Measurements from ENCODE around the gene DIP2C.
"Not testable (repeated sequence)": the region's sequence is repeated elsewhere in the genome, so short reads cannot be mapped to it uniquely, and the experiment has no call there.

The DIP2C gene

GRCh38 chr10:697097-697875 lies 7.8 kb upstream of the DIP2C start:
- DNase-seq, result no peak

GRCh38 chr10:695396-695795 lies 5.9 kb upstream of the DIP2C start:
- DNase-seq, result no peak

GRCh38 chr10:693506-693905 lies 4.0 kb upstream of the DIP2C start:
- DNase-seq, result no peak

GRCh38 chr10:692682-693351 lies 3.3 kb upstream of the DIP2C start:
- no peak for DNase-seq

DNA sequence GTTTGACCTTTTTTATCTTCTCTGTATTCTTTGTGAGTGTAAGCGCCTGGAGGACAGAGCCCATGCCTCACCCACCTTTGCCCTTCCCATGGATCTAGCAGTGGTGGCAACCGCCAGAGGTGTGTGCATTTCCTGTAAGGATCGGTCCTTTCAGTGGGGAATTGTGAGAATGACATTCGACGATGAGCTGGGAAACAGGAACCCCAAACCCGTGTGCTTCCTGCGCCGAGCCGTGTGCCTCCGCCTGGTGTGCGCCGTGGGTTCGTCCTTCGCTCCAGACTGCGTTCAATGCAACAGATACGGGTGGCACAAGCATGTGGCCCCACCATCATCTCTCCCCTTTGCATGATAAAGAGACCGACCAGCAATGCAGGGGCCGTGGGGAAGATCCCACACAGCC lies 1.7 kb upstream of the DIP2C start:
- DNase-seq, result no peak

GRCh38 chr10:690372-691161 lies 1.1 kb upstream of the DIP2C start:
- no peak for DNase-seq

DNA sequence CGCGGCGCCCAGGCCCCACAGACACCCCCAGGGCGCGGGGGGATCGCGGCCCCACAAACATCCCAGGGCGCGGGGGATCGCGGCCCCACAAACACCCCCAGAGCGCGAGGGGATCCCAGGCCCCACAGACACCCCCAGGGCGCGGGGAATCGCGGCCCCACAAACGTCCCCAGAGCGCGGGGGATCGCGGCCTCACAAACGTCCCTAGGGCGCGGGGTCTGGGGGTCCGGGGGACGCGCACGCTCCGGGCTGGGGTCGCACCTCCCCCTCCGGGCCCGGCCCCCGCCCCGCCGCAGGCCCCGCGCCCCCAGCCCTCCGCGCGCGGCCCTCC lies 382 bp downstream of the DIP2C start:
- DNase-seq, result no peak

DNA sequence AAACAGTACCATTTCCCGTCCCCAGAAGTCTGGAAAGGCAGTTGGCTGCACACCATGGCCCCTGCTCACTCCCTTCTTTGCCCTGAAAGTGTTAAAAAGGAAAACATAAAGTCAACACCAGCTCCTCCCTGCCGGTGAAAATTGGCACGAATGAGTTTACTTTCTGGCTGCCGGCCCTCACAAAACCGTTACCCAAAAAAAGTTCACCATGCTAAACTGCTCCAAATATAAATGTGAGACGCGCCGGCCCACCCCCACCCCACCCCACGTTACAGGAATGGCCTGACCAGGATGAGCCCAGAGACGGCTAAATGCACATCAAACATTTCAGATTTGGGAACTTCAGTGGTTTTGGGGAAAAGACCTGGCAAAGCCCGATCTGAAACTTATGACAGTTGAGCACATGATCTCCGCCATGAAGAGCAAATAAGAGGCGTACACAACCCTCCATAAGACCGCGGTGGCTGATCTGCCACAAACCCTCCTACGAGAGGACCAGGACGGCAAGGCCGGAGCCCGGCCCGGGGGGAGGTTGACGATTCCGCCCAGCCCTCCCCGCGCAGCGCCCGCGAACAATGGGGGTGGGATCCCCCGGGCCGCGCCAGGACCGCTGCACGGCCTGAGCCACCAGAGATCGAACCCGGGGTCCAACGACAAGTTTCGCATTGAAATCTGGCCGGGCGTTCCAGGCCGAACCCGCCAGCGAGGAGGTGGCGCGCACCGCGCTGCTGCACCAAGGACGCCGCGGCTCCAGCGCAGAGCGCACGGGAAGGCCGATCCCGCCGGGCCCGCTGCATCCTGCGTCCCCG lies 952 bp downstream of the DIP2C start:
- DNase-seq, result no peak

DNA sequence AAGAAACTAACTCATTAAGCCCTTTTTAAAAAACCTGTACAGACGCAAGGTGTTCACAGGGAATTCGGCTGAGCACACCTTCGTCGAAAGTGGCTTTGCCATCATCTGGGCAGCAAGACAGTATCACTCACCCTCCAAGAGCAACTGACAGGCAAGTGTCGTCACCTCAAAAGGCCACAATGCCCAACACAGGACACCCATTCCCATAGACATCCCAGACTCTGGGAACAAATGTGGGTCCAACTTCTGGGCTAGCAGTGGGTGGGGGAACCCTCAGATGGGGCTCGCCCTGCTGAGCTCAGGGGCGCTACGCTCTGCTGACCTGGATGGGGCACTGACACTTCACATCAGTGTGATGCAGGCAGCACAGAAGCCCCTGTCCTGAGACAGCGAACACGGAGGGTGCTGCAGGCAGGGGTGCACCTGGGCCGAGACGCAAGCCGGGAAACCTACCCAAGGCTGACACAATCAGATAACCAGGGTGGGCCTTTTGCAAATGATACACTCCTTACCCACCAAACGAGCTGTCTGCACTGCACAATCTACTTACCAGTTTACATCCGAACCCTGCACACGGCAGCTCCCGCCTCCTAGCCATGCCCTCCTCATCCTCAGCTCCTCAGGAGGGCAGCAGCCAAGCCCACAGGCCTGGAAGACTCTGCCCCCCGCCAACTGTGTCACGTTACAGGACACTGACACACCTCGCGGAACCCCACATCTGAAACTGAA lies 1.7 kb downstream of the DIP2C start:
- DNase-seq, result no peak

DNA sequence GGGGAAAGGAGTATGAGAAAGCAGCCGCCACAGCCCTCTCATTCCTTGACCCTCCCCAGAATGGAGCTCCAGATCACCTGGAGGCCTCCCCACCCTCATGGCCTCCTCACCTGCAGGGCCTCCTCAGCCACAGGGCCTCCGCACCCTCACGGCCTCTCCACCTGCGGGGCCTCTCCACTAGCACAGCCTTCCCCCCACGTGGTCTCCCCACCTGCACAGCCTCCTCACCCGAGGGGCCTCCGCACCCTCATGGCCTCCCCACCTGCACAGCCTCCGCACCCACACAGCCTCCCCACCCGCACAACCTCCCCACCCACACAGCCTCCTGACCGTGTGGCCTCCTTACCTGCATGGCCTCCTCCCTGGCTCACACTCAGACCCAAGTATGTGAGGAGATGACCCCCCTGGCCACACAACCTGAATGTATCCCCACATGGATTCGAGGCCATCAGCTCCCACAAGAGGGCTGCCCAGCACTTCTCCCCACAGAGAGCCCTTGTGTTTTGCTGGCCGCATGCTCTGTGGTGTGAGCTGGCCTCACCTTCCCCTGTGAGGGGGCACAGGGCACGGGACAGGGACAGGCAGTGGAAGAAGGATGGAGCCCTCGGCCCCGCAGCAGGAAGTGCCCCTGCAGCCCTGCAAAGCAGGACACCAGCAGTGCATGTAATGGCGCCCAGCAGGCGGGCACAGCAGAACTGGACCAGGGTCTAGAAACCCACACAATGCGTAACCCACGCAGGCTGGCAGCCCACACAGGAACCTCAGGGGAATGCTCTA lies 3.1 kb downstream of the DIP2C start:
- DNase-seq, result no peak

DNA sequence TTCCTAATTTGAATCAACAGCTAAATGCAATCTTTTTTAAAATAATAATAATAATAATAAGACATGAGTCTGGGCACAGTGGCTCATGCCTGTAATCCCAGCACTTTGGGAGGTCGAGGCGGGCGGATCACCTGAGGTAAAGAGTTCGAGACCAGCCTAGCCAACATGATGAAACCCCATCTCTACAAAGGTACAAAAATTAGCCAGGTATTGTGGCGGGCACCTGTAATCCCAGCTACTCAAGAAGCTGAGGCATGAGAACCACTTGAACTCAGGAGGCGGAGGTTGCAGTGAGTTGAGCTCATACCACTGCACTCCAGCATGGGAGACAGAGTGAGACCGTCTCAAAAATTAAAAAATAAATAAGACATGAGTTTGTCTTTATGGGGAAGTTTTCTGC lies 3.9 kb downstream of the DIP2C start:
- DNase-seq, result no peak

DNA sequence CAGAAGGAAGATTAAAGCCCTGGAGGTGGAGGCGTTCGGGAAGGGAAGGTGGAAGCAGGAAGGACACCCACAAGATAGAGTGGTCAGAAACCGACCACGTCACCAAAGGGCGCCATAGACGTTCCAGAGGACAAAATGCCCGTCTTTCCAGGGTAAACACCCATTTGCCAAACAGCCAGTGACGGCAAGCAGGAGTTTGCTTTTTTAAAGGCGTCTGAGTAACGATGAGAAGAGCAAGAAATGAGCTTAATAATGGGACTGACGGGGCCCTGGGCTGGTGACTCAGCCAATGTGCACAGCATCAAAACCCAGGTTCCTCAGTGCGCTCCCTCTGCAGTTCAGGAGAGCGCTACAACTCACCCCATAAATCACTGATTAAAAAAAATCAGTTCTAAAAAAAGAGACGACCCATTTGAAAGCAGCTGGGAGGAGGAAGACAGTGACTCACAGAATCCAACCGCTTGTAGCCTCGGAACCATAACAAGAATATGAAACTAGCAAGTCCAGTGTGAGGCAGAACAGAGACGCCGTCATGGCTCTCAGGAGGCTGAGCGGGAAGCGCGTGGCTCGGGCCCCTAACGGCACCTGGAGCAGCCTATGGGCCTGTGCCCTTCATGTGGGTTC lies 5.9 kb downstream of the DIP2C start:
- no peak for DNase-seq

- DNase-seq, result no peak
Observed at GRCh38 chr10:682931-683447, 6.5 kb downstream of the DIP2C start.

DNA sequence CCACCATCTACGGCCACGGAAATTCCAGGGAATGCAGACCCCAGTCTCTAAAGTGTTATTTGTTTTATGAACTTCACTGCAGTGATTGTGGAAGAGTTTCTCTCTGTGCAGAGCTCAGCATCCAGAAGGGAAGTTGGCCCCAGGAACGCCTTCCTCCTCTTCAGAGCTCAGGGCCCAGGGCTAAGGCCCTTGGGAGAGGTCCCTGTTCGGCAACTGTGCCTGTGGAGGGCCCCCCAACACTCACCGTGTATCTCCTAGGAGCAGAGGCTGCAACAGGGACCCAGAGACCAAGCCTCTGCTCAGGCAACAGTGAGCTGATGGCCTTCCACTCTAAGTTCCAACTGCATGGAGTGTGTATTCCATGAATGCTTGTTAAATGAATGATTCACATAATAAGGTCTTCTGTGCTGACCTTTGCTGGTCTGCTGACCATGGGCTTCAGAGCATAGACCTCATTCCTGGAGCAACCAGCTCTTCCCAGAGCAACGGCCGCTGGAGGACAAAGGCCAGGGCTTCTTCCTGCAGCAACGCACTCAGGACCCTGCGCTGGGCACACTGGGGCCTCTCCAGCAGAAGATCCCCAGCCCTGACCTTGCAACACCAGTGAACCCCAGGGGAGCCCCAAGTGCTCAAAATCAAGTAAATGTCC lies 7.7 kb downstream of the DIP2C start:
- DNase-seq, result no peak

GRCh38 chr10:680745-681144 lies 8.7 kb downstream of the DIP2C start:
- no peak for DNase-seq

DNA sequence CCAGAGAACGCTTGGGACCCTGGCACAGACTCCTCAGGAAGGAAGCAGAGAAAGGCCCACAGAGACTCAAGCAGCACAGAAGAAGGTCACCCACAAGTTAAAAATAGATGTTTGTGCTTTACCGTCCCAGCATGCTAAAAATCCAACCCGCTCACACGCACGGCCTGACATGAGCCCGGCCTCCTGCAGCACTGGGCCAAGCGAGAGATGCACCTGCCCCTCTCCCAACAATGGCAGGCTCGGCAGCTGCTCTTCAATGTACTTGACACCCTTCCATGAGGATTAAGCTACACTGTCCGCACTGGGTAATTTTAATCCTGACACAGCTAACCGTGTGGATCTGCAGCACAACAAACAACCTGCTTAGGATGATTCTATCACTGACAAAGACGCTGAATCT lies 9.3 kb downstream of the DIP2C start:
- DNase-seq, result no peak

DNA sequence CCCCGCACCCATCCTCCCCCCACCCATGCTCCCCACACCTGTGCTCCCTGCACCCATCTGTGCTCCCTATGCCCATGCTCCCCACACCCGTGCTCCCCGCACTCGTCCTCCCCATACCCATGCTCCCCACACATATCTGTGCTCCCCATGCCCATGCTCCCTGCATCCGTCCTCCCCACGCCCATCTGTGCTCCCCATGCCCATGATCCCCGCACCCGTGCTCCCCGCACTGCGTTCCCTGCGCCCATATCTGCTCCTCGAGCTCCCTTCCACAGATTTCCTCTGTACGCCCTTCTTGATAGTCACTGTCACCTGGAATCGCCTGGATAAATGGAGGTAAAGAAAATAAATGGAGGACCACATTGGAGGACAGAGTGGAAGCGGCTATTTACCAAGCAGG lies 9.9 kb downstream of the DIP2C start:
- DNase-seq, result no peak

DNA sequence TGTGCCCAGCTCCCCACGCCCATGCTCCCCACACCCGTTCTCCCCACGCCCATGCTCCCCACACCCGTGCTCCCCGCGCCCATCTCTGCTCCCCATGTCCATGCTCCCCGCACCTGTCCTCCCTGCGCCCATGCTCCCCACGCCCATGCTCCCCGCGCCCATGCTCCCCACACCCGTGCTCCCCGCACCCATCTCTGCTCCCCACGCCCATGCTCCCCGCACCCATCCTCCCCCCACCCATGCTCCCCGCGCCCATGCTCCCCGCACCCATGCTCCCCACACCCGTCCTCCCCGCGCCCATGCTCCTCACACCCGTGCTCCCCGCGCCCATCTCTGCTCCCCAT lies 10.8 kb downstream of the DIP2C start:
- not testable (repeated sequence) for DNase-seq

GRCh38 chr10:677750-678661 lies 11.5 kb downstream of the DIP2C start:
- no peak for DNase-seq
